A673 (cell line): ENCODE results near the gene SHISA9.

Experiments
- EZH2 ChIP-seq: fragments of 200-600 bp; sonication (generic); IDR thresholded peaks from 2 replicates; pipeline ENCODE4 v1.6.1; 2017; ENCODE audit warnings: borderline replicate concordance, low read depth, mild to moderate bottlenecking, mixed read lengths, antibody characterized with exemption, low read length; ENCODE audit not compliant: poor library complexity, severe bottlenecking
- TF ChIP-seq, protein P1 (sequence below): fragments of 300-800, 200-600 bp; sonication (generic); conservative IDR thresholded peaks from 2 replicates; pipeline ENCODE4 v1.5.1; 2017; ENCODE audit warnings: low read depth, mild to moderate bottlenecking, antibody characterized with exemption, low read length, moderate library complexity, mixed read lengths

GRCh38 chr16:13153696-13154095 lies 252.3 kb downstream of the SHISA9 start:
- TF ChIP-seq, protein P1, sequence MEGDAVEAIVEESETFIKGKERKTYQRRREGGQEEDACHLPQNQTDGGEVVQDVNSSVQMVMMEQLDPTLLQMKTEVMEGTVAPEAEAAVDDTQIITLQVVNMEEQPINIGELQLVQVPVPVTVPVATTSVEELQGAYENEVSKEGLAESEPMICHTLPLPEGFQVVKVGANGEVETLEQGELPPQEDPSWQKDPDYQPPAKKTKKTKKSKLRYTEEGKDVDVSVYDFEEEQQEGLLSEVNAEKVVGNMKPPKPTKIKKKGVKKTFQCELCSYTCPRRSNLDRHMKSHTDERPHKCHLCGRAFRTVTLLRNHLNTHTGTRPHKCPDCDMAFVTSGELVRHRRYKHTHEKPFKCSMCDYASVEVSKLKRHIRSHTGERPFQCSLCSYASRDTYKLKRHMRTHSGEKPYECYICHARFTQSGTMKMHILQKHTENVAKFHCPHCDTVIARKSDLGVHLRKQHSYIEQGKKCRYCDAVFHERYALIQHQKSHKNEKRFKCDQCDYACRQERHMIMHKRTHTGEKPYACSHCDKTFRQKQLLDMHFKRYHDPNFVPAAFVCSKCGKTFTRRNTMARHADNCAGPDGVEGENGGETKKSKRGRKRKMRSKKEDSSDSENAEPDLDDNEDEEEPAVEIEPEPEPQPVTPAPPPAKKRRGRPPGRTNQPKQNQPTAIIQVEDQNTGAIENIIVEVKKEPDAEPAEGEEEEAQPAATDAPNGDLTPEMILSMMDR: no peak
- no peak for TF ChIP-seq EZH2
